ENCODE results near the gene PDE1C.

Gene PDE1C

GRCh38 chr7:31906479-31907171, 163.6 kb downstream of the PDE1C start:
- TF ChIP-seq, protein P1, sequence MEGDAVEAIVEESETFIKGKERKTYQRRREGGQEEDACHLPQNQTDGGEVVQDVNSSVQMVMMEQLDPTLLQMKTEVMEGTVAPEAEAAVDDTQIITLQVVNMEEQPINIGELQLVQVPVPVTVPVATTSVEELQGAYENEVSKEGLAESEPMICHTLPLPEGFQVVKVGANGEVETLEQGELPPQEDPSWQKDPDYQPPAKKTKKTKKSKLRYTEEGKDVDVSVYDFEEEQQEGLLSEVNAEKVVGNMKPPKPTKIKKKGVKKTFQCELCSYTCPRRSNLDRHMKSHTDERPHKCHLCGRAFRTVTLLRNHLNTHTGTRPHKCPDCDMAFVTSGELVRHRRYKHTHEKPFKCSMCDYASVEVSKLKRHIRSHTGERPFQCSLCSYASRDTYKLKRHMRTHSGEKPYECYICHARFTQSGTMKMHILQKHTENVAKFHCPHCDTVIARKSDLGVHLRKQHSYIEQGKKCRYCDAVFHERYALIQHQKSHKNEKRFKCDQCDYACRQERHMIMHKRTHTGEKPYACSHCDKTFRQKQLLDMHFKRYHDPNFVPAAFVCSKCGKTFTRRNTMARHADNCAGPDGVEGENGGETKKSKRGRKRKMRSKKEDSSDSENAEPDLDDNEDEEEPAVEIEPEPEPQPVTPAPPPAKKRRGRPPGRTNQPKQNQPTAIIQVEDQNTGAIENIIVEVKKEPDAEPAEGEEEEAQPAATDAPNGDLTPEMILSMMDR (IDR thresholded peaks at IDR 0.05), result no peak
- no peak overlapping the region for H3K4me3 ChIP-seq (ENCODE audit: low read depth, low read length)
- no peak overlapping the region for H3K4me2 ChIP-seq (ENCODE audit: low read length)
- H3K9me3 ChIP-seq (ENCODE audit: control insufficient read depth, low read length), result no peaks in the 10 kb centered on the region
- H2AFZ ChIP-seq, result no peak overlapping the region
- no peaks in the 10 kb centered on the region for H3K79me2 ChIP-seq
- H3K27ac ChIP-seq, result no peak overlapping the region
- no peak overlapping the region for H3K9ac ChIP-seq
- no peaks in the 10 kb centered on the region for H3K4me1 ChIP-seq
- H3K36me3 ChIP-seq (ENCODE audit: control insufficient read depth, insufficient read depth, low read length), result no peaks in the 10 kb centered on the region
- no peaks in the 10 kb centered on the region for H3K27me3 ChIP-seq (ENCODE audit: control insufficient read depth, insufficient read depth, low read length)

- no peak overlapping the region for H3K9ac ChIP-seq
- no peak overlapping the region for H3K27ac ChIP-seq
- no peaks in the 10 kb centered on the region for H3K27me3 ChIP-seq (ENCODE audit: control insufficient read depth, insufficient read depth, low read length)
Measured at GRCh38 chr7:31903962-31904361, 166.2 kb downstream of the PDE1C start.

DNA sequence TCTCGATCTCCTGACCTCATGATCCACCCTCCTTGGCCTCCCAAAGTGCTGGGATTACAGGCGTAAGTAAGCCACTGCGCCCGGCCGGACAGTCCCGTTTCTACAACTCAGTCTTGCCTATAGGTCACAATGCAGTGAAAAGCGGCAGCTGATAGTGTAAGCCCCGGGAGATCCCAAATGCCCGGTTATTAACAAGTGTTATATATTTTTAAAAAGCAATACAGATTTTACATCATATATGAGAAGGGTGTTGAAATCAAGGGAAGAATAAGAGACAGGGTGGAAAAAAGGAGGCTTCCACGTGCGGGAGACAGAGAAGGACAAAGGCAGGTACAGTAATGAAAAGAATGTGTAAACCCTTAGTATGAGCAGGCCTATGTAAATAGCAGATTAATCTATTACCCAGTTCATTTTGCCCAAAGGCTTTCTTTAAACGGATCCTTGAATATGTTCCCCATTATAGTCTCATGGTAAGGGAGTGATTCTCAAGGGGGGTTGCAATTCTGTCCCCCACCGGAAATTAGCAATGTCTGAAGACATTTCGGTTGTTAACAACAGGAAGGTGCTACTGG, 170.8 kb downstream of the PDE1C start:
- TF ChIP-seq, protein P1 (IDR thresholded peaks at IDR 0.05), result no peak
- H3K4me1 ChIP-seq, result no peaks in the 10 kb centered on the region
- H3K4me3 ChIP-seq (ENCODE audit: low read depth, low read length), result no peak overlapping the region

More at GRCh38 chr7:31903962-31904361, 166.2 kb downstream of the PDE1C start:
- Histone ChIP-seq H2AFZ (no peak overlapping the region), H3K4me1 (no peaks in the 10 kb centered on the region), H3K4me2 (ENCODE audit: low read length) (no peak overlapping the region), H3K4me3 (ENCODE audit: low read depth, low read length) (no peak overlapping the region), H3K9me3 (ENCODE audit: control insufficient read depth, low read length) (no peaks in the 10 kb centered on the region), H3K36me3 (ENCODE audit: control insufficient read depth, insufficient read depth, low read length) (no peaks in the 10 kb centered on the region), H3K79me2 (no peaks in the 10 kb centered on the region)
- TF ChIP-seq, protein P1 (IDR thresholded peaks at IDR 0.05), result no peak

DNA sequence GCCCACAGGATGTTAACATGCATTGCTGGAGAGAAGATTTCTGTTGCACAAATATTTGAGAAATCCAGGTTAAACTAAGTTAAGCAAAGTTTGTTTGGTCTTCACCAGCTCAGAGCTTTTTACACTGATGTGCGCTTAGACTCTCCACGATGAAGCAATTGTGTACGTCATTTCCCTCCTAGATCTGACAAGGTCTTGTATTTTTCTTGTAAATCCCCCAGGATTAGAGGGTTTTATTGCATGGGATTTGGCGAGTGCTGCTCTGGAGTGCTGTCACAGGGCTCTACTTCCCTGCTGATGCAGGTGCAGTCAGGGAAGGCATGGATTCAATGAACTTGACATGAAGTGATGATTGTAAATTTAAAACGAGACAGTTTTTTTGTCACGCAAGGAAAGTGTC, 173.3 kb downstream of the PDE1C start:
- H3K27ac ChIP-seq, result no peak overlapping the region
- H3K4me1 ChIP-seq, result no peaks in the 10 kb centered on the region
- no peaks in the 10 kb centered on the region for H3K9me3 ChIP-seq (ENCODE audit: control insufficient read depth, low read length)
- no peak overlapping the region for H2AFZ ChIP-seq
- H3K9ac ChIP-seq, result no peak overlapping the region
- H3K79me2 ChIP-seq, result no peaks in the 10 kb centered on the region
- no peak overlapping the region for H3K4me2 ChIP-seq (ENCODE audit: low read length)
- no peak overlapping the region for H3K4me3 ChIP-seq (ENCODE audit: low read depth, low read length)
- H3K36me3 ChIP-seq (ENCODE audit: control insufficient read depth, insufficient read depth, low read length), result no peaks in the 10 kb centered on the region
- no peaks in the 10 kb centered on the region for H3K27me3 ChIP-seq (ENCODE audit: control insufficient read depth, insufficient read depth, low read length)
- TF ChIP-seq, protein P1 (IDR thresholded peaks at IDR 0.05), result no peak

More for the DNA sequence above, 170.8 kb downstream of the PDE1C start:
- Histone ChIP-seq H3K4me2 (ENCODE audit: low read length) (no peak overlapping the region), H2AFZ (no peak overlapping the region), H3K9me3 (ENCODE audit: control insufficient read depth, low read length) (no peaks in the 10 kb centered on the region), H3K27me3 (ENCODE audit: control insufficient read depth, insufficient read depth, low read length) (no peaks in the 10 kb centered on the region), H3K9ac (no peak overlapping the region), H3K79me2 (no peaks in the 10 kb centered on the region), H3K36me3 (ENCODE audit: control insufficient read depth, insufficient read depth, low read length) (no peaks in the 10 kb centered on the region), H3K27ac (no peak overlapping the region)

DNA sequence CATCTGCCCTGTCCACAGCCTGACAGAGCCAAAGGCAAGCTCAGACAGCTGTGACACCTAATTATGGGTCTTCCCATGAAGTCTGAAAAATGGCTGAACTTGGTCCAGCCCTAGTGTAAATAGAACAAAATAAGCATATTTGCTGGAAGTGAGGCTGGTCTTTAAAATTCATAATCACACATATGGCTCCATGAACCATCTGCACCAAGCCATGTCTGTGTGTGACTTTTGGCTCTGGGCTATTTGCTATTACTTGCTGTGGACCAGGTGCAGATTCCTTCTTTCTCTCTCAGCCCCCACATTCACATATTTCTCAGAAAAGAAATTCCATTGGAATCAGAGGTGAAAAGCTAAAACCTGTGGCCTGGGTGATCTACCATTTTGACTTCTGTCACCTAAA, 175.9 kb downstream of the PDE1C start:
- H3K9me3 ChIP-seq (ENCODE audit: control insufficient read depth, low read length), result no peaks in the 10 kb centered on the region
- TF ChIP-seq, protein P1 (IDR thresholded peaks at IDR 0.05), result no peak
- H3K36me3 ChIP-seq (ENCODE audit: control insufficient read depth, insufficient read depth, low read length), result no peaks in the 10 kb centered on the region
- H3K4me2 ChIP-seq (ENCODE audit: low read length), result no peak overlapping the region
- H3K79me2 ChIP-seq, result no peaks in the 10 kb centered on the region
- H3K4me3 ChIP-seq (ENCODE audit: low read depth, low read length), result no peak overlapping the region
- H2AFZ ChIP-seq, result no peak overlapping the region
- no peaks in the 10 kb centered on the region for H3K4me1 ChIP-seq
- no peak overlapping the region for H3K9ac ChIP-seq
- no peak overlapping the region for H3K27ac ChIP-seq
- no peaks in the 10 kb centered on the region for H3K27me3 ChIP-seq (ENCODE audit: control insufficient read depth, insufficient read depth, low read length)
